Activated CD4-positive, alpha-beta T cell treated with anti-CD3 and anti-CD28 coated beads for 36 hours (primary cell): ENCODE data around the gene WFS1. TPM values are rescaled to one million over a fixed set of nuclear protein-coding genes. Genes with fewer than 3 reads are reported as not detected.

Experiments
- ATAC-seq: fragments of 200-7000 bp; cut with Tn5 transposase; one replicate; pipeline ENCODE4 v1.10.0; 2021; ENCODE audit warnings: mild to moderate bottlenecking, moderate library complexity
- CTCF ChIA-PET: fragments of 350-600 bp; sonication (Branson Sonifier 250); formaldehyde crosslinking; loops from one replicate; lab custom pipeline; 2021; ENCODE audit warnings: antibody characterized with exemption; lab: Charles Lee
- POLR2A ChIA-PET: fragments of 350-600 bp; sonication (Branson Sonifier 250); formaldehyde crosslinking; loops from one replicate; lab custom pipeline; 2021; ENCODE audit warnings: antibody characterized with exemption, inconsistent platforms; lab: Charles Lee
- DNase-seq: peaks from one replicate; pipeline ENCODE4 v3.0.0-alpha.2; 2020
- H3K27ac Mint-ChIP-seq: one replicate; pipeline ENCODE4 v1.8.0; 2021; ENCODE audit warnings: mixed read lengths
- H3K27me3 Mint-ChIP-seq: one replicate; pipeline ENCODE4 v1.8.0; 2021; ENCODE audit warnings: mixed read lengths
- H3K36me3 Mint-ChIP-seq: one replicate; pipeline ENCODE4 v1.8.0; 2021; ENCODE audit warnings: low read depth, mixed read lengths
- H3K4me1 Mint-ChIP-seq: one replicate; pipeline ENCODE4 v1.8.0; 2021; ENCODE audit warnings: mixed read lengths
- H3K4me3 Mint-ChIP-seq: one replicate; pipeline ENCODE4 v1.8.0; 2021; ENCODE audit warnings: mild to moderate bottlenecking, moderate library complexity, mixed read lengths
- H3K9me3 Mint-ChIP-seq: one replicate; pipeline ENCODE4 v1.8.0; 2021; ENCODE audit warnings: low read depth, mixed read lengths
- intact Hi-C, 2 experiments: fragments of 100-400 bp; cut with DNase I in 1 of 2; cut with micrococcal nuclease in 1 of 2; formaldehyde crosslinking; loops; one replicate each; pipeline versions ENCODE4 v1.14.2 to v1.15.1; 2022 to 2024; cut with DNase I, micrococcal nuclease
- total RNA-seq, 2 experiments: library from RNA; stranded (reverse); gene quantifications; one replicate each; pipeline ENCODE4 v1.2.3, GENCODE V29; 2021

The WFS1 gene
- total RNA-seq, 2 experiments from 2014 or later: 3.4 to 4.8 TPM

- CTCF ChIA-PET: interaction anchor here (0.6 kb wide), 1 partner anchor 262 kb away, joined by 4 read pairs; no protein-coding TSS in a partner anchor
- no peaks in the 10 kb centered on the region for H3K36me3 Mint-ChIP-seq
- H3K27me3 Mint-ChIP-seq: peaks cover 1% of the 10 kb centered on the region
- intact Hi-C loops: no loop called here
- H3K27ac Mint-ChIP-seq: no peak overlapping the region
- DNase-seq (no peak), ATAC-seq (no peak)
- no peaks in the 10 kb centered on the region for H3K4me1 Mint-ChIP-seq
- POLR2A ChIA-PET: no interaction called here
- no peaks in the 10 kb centered on the region for H3K9me3 Mint-ChIP-seq
- H3K4me3 Mint-ChIP-seq: no peak overlapping the region
Measured at GRCh38 chr4:6346373-6347110, 76.9 kb downstream of the WFS1 start.

GRCh38 chr4:6347511-6348045 is 77.9 kb downstream of the WFS1 start:
- Mint-ChIP-seq H3K9me3 (no peaks in the 10 kb centered on the region), H3K27me3 (peaks cover 4% of the 10 kb centered on the region), H3K36me3 (no peaks in the 10 kb centered on the region), H3K4me1 (no peaks in the 10 kb centered on the region), H3K4me3 (no peak overlapping the region), H3K27ac (no peak overlapping the region)
- no peak for ATAC-seq
- intact Hi-C loops: no loop called here
- no peak for DNase-seq
- POLR2A ChIA-PET: no interaction called here
- CTCF ChIA-PET: interaction anchor here (0.6 kb wide), 1 partner anchor 1185 kb away, joined by 3 read pairs; no protein-coding TSS in a partner anchor

GRCh38 chr4:6348408-6348807 is 78.8 kb downstream of the WFS1 start:
- H3K4me1 Mint-ChIP-seq: no peaks in the 10 kb centered on the region
- H3K27ac Mint-ChIP-seq: no peak overlapping the region
- no peaks in the 10 kb centered on the region for H3K9me3 Mint-ChIP-seq
- intact Hi-C loops: no loop called here
- ATAC-seq (no peak), DNase-seq (no peak)
- no peak overlapping the region for H3K4me3 Mint-ChIP-seq
- H3K36me3 Mint-ChIP-seq: no peaks in the 10 kb centered on the region
- CTCF ChIA-PET: interaction anchor here (0.8 to 1.3 kb wide), 2 partner anchors 16 to 21 kb away, joined by 3 to 5 read pairs; no protein-coding TSS in a partner anchor
- H3K27me3 Mint-ChIP-seq: peaks cover 7% of the 10 kb centered on the region
- POLR2A ChIA-PET: no interaction called here

GRCh38 chr4:6349896-6350603 is 80.4 kb downstream of the WFS1 start:
- no peaks in the 10 kb centered on the region for H3K36me3 Mint-ChIP-seq
- ATAC-seq (no peak), DNase-seq (no peak)
- H3K27ac Mint-ChIP-seq: no peak overlapping the region
- intact Hi-C loops: no loop called here
- no peak overlapping the region for H3K4me3 Mint-ChIP-seq
- CTCF ChIA-PET: interaction anchor here (0.6 to 1.3 kb wide), 2 partner anchors 9 to 18 kb away, joined by 3 to 5 read pairs; no protein-coding TSS in a partner anchor
- POLR2A ChIA-PET: no interaction called here
- H3K27me3 Mint-ChIP-seq: peaks cover 10% of the 10 kb centered on the region
- no peaks in the 10 kb centered on the region for H3K4me1 Mint-ChIP-seq
- no peaks in the 10 kb centered on the region for H3K9me3 Mint-ChIP-seq

GRCh38 chr4:6350646-6351045 is 81.0 kb downstream of the WFS1 start:
- CTCF ChIA-PET: no interaction called here
- Mint-ChIP-seq H3K4me3 (no peak overlapping the region), H3K4me1 (no peaks in the 10 kb centered on the region), H3K36me3 (no peaks in the 10 kb centered on the region), H3K27ac (no peak overlapping the region), H3K9me3 (no peaks in the 10 kb centered on the region), H3K27me3 (peaks cover 10% of the 10 kb centered on the region)
- intact Hi-C loops: no loop called here
- DNase-seq (no peak), ATAC-seq (no peak)
- POLR2A ChIA-PET: no interaction called here

- Mint-ChIP-seq H3K4me1 (no peaks in the 10 kb centered on the region), H3K9me3 (no peaks in the 10 kb centered on the region), H3K27me3 (peaks cover 10% of the 10 kb centered on the region), H3K36me3 (no peaks in the 10 kb centered on the region), H3K4me3 (no peak overlapping the region), H3K27ac (no peak overlapping the region)
- ATAC-seq: no peak
- CTCF ChIA-PET: no interaction called here
- no peak for DNase-seq
- intact Hi-C loops: no loop called here
- POLR2A ChIA-PET: no interaction called here
Measured at GRCh38 chr4:6351246-6352000, 81.8 kb downstream of the WFS1 start.

GRCh38 chr4:6352031-6352692 is 82.5 kb downstream of the WFS1 start:
- CTCF ChIA-PET: no interaction called here
- no peak for DNase-seq
- H3K9me3 Mint-ChIP-seq: no peaks in the 10 kb centered on the region
- H3K4me3 Mint-ChIP-seq: no peak overlapping the region
- no peak overlapping the region for H3K27ac Mint-ChIP-seq
- H3K4me1 Mint-ChIP-seq: no peaks in the 10 kb centered on the region
- no peak for ATAC-seq
- POLR2A ChIA-PET: no interaction called here
- H3K27me3 Mint-ChIP-seq: peaks cover 10% of the 10 kb centered on the region
- no peaks in the 10 kb centered on the region for H3K36me3 Mint-ChIP-seq
- intact Hi-C loops: no loop called here

Other genes with a start within 250 kb of the WFS1 start
- gene JAKMIP1, start 69.3 kb upstream of the WFS1 start, total RNA-seq: 1 to 10 TPM; 3.1 to 3.9 TPM
- under 1 TPM in 1 of 2 experiments, not detected in 1; 0.12 TPM for gene PPP2R2C, start 202.8 kb downstream of the WFS1 start, total RNA-seq